ENCODE results near the gene HCRT.
A peak's percentile ranks its signal among the peaks of the same experiment; 100 is the strongest.

Gene HCRT

DNA sequence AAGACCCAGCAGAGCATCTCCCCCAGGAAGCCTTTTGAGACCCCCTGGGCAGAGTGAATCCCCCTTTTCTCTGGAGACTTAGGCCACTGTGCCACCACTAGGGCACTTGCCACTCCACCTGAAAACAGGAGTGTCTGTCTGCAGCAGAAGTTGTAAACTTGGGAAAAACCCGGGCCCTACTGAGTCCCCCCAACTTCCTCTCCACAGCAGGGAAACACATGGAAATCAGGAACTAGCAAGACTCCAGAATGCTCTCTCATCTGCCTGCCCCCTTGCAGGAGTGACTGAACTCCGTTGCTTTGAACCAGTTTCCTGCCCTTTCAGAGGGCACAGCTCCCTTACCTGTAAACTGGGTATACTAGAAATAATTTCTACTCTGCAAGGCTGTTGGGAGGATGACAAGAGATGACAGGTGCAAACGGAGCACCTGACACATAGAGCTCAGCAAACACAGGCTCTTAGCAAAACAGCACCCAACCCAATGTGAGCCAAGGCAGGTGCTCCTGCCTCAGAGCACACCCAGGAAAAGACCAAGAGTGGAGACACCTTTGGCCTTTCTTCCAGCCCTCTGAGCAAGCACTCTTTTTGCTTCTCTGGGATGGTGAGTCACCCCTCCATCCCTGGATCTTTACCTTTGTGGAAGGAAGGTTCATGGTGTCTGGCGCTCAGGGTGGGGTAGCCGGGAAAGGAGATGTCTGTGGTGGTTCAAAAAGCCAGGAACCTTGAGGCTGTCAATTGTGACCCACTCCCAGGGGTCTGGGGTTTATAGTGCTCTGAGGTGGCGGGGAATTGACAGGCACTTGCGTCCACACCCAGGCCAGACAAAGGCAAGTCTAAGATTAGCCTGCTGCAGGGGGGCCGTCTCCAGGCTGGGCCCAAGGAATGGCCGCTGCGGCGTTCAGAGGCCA, at the start of gene HCRT:
Gene HCRT (minus strand): TSS at position 740 of the 908 bp plus-strand sequence. CDS start 87 bp downstream, at position 653.
- Histone ChIP-seq H3K4me3 (ENCODE audit: severe bottlenecking) (peak within 1 kb of the TSS; percentile 15), H3K4me1 (ENCODE audit: insufficient read depth, poor library complexity, severe bottlenecking) (no peaks in the 10 kb centered on the region), H3K27me3 (ENCODE audit: insufficient read depth, poor library complexity, severe bottlenecking) (peaks cover 22% of the 10 kb centered on the region), H3K36me3 (ENCODE audit: low read depth) (no peaks in the 10 kb centered on the region), H3K27ac (ENCODE audit: poor library complexity, severe bottlenecking) (no peak within 1 kb of the TSS), H3K9me3 (ENCODE audit: severe bottlenecking) (no peaks in the 10 kb centered on the region)
- DNase-seq (ENCODE audit: low spot score) (no peak), ATAC-seq (ENCODE audit: low read depth) (0 out of 3 replicates have a peak, but pooled peaks have one; percentile 13)
- TF ChIP-seq, protein P1, sequence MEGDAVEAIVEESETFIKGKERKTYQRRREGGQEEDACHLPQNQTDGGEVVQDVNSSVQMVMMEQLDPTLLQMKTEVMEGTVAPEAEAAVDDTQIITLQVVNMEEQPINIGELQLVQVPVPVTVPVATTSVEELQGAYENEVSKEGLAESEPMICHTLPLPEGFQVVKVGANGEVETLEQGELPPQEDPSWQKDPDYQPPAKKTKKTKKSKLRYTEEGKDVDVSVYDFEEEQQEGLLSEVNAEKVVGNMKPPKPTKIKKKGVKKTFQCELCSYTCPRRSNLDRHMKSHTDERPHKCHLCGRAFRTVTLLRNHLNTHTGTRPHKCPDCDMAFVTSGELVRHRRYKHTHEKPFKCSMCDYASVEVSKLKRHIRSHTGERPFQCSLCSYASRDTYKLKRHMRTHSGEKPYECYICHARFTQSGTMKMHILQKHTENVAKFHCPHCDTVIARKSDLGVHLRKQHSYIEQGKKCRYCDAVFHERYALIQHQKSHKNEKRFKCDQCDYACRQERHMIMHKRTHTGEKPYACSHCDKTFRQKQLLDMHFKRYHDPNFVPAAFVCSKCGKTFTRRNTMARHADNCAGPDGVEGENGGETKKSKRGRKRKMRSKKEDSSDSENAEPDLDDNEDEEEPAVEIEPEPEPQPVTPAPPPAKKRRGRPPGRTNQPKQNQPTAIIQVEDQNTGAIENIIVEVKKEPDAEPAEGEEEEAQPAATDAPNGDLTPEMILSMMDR (IDR thresholded peaks at IDR 0.05; ENCODE audit: poor library complexity, severe bottlenecking) = no peak

DNA sequence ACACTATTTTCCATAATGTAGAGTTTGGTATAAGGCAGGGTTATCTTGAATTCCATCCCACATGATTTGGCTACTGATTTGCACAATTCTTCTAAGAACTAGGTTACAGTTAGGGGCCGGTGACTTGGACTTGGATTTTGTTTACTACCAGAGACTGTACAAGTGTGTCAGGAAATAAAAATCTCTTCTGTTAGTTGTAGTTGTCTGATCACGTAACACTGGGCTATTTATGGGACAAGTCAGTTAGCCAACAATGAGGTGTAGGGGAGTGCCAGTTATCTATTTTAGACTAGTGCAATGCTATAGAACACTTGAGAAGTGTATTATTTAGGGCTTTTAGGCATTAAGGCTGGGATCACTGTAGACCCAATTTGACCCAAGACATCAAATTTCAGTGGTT, 48.7 kb upstream of the HCRT start:
- H3K27ac ChIP-seq (ENCODE audit: poor library complexity, severe bottlenecking) = no peak overlapping the region
- ATAC-seq (ENCODE audit: low read depth) (no peak), DNase-seq (ENCODE audit: low spot score) (no peak)
- no peaks in the 10 kb centered on the region for H3K9me3 ChIP-seq (ENCODE audit: severe bottlenecking)
- H3K4me3 ChIP-seq (ENCODE audit: severe bottlenecking) = no peak overlapping the region
- TF ChIP-seq, protein P1 (IDR thresholded peaks at IDR 0.05; ENCODE audit: poor library complexity, severe bottlenecking) = no peak
- H3K36me3 ChIP-seq (ENCODE audit: low read depth) = no peaks in the 10 kb centered on the region
- H3K27me3 ChIP-seq (ENCODE audit: insufficient read depth, poor library complexity, severe bottlenecking) = no peaks in the 10 kb centered on the region
- H3K4me1 ChIP-seq (ENCODE audit: insufficient read depth, poor library complexity, severe bottlenecking) = peaks cover 3% of the 10 kb centered on the region

DNA sequence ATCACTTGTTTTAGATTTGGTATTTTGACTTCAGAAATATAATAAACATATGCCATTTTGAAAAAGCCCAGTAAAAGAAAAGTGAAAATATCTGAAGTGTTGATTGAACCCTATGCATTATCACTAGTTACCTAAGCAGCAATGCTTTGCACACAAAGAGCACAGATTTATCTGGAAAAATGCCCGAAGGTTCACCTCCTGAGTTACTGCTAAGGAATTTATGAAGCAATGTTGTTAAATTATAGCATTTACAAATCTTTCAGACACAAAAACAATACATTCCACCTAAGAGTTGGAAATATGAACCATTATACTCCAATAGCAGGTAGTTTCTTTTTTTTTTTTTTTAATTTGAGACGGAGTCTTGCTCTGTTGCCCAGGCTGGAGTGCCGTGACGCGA, 47.9 kb upstream of the HCRT start:
- no peaks in the 10 kb centered on the region for H3K9me3 ChIP-seq (ENCODE audit: severe bottlenecking)
- ATAC-seq (ENCODE audit: low read depth) = peak; percentile 79
- no peak overlapping the region for H3K27ac ChIP-seq (ENCODE audit: poor library complexity, severe bottlenecking)
- no peaks in the 10 kb centered on the region for H3K27me3 ChIP-seq (ENCODE audit: insufficient read depth, poor library complexity, severe bottlenecking)
- no peak for DNase-seq (ENCODE audit: low spot score)
- TF ChIP-seq, protein P1 (IDR thresholded peaks at IDR 0.05; ENCODE audit: poor library complexity, severe bottlenecking) = no peak
- peaks cover 3% of the 10 kb centered on the region for H3K4me1 ChIP-seq (ENCODE audit: insufficient read depth, poor library complexity, severe bottlenecking)
- no peak overlapping the region for H3K4me3 ChIP-seq (ENCODE audit: severe bottlenecking)
- no peaks in the 10 kb centered on the region for H3K36me3 ChIP-seq (ENCODE audit: low read depth)

- Histone ChIP-seq H3K4me1 (ENCODE audit: insufficient read depth, poor library complexity, severe bottlenecking) (peaks cover 3% of the 10 kb centered on the region), H3K27ac (ENCODE audit: poor library complexity, severe bottlenecking) (no peak overlapping the region), H3K27me3 (ENCODE audit: insufficient read depth, poor library complexity, severe bottlenecking) (no peaks in the 10 kb centered on the region), H3K36me3 (ENCODE audit: low read depth) (peaks cover 4% of the 10 kb centered on the region; the same call in 1 of the 2 replicates), H3K4me3 (ENCODE audit: severe bottlenecking) (no peak overlapping the region), H3K9me3 (ENCODE audit: severe bottlenecking) (no peaks in the 10 kb centered on the region)
- DNase-seq (ENCODE audit: low spot score) (no peak), ATAC-seq (ENCODE audit: low read depth) (no peak)
- TF ChIP-seq, protein P1 (IDR thresholded peaks at IDR 0.05; ENCODE audit: poor library complexity, severe bottlenecking) = no peak
Observed at GRCh38 chr17:42230225-42230624, 45.0 kb upstream of the HCRT start.
